ENCODE measurements around the gene FRMD6.

FRMD6 gene

GRCh38 chr14:51668870-51669269, 17.2 kb downstream of the FRMD6 start:
- no peak for DNase-seq

DNA sequence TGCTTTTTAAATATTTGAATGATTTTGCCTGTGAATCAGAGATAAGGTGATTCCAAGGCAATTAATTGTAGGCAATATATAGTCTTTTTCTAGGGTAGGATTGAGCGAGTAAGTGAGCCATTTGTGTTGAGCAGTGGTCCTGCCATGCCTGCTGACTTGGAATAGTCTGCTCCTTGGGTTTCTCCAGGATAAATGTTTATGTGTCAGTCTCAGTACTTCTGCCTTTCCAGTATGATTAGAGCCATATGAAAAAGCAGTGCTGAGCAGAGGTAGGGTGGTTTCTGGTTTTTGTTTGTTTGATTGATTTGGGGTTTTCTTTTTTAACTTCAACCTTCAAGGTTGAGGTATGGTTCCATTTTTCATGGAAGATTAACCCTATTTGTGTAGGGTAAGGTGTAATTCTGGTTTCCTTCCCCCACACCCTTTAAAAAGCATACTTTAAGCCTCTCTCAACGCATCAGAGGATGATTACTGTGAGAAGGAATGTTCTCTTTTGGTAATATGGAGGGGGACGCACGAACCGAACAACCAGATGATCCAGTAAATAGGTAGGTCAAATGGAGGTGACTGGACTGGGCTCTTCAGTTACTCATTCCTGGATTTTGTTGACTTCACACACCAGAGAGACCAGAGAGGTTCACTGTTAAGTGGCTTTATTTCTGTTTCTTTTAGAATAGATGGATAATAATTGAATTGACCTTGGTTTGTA, 22.7 kb downstream of the FRMD6 start:
- no peak for DNase-seq

DNA sequence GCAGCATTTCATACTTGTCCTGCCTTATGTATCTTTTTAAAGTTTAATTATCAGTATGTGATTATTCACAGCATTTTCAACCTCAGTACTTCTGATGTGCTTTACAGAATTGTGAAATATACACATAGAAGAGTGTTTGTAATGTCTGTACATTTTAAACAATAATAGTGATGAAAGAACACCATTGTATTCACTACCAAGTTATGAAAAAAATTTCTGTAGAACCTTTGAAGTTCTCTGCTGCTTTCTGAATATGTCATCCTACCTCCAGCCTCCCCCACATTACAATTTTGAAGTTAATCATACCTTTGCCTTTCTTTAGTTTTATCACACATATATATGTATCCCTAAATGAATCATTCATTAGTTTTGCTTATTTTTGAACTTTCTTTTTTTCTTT, 24.8 kb downstream of the FRMD6 start:
- DNase-seq = no peak

GRCh38 chr14:51677266-51677665, 25.6 kb downstream of the FRMD6 start:
- no peak for DNase-seq

DNA sequence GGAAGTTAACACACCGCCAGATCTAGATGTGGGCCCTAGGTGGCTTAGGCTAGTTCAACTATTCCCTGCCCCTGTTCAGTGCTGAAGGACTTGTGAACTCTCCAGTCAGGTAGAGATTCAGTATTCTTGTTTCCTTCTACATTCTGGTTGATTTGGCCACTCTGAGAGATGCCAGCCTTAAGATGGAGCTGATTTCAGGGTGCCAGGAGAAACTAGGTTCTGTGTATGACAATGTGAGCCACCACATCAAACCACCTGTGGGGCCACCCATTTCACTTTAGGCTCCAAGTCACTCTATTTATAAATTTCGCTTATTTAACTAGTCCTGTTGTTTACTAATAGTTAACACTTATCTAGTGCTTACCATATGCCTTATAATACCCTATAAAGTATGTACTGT, 26.0 kb downstream of the FRMD6 start:
- DNase-seq = no peak

GRCh38 chr14:51680031-51680430, 28.3 kb downstream of the FRMD6 start:
- DNase-seq = no peak

GRCh38 chr14:51681411-51681810, 29.7 kb downstream of the FRMD6 start:
- DNase-seq = no peak

- no peak for DNase-seq
Measured at GRCh38 chr14:51682411-51682810, 30.7 kb downstream of the FRMD6 start.

GRCh38 chr14:51684760-51685159, 33.0 kb downstream of the FRMD6 start:
- no peak for DNase-seq

- no peak for DNase-seq
Measured at GRCh38 chr14:51691176-51691575, 39.5 kb downstream of the FRMD6 start.

DNA sequence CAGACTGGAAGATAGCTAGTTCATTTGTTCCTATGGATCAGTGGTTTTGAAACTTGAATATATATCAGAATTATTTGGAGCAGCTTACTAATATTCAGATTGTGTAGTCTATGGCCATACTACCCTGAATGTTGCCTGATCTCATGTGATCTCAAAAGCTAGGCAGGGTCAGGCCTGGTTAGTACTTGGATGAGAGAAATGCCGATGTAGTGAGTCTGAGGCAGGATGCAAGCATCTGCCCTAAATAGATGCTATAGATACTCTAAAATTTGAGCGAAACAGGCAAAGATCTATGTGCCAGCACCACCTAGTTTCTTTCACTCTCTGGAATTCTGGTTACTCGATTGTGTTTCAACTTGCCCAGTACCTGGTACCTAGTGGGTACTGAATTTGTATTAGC, 40.9 kb downstream of the FRMD6 start:
- DNase-seq = no peak

DNA sequence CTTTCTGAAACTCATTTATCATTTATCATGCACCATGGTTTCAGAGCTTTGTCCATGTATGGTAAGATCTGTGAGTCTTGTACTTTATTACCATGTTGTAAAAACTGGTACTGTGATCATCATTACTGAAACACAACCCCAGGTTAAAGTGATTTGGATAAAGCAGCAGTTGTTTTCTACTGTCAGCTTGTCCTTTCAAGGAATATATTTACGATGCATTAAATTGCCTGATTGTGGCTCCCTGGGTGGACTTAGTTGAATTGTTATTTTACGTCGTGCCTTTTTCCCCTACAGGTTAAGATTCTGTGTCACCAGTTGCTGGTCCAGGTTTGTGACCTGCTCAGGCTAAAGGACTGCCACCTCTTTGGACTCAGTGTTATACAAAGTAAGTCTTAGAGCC, 46.1 kb downstream of the FRMD6 start:
- no peak for DNase-seq

- DNase-seq = no peak
Measured at GRCh38 chr14:51701951-51702350, 50.2 kb downstream of the FRMD6 start.

- no peak for DNase-seq
Measured at GRCh38 chr14:51703787-51704186, 52.1 kb downstream of the FRMD6 start.

- no peak for DNase-seq
Measured at GRCh38 chr14:51704545-51704944, 52.8 kb downstream of the FRMD6 start.

- DNase-seq = no peak
Measured at GRCh38 chr14:51707327-51707726, 55.6 kb downstream of the FRMD6 start.

DNA sequence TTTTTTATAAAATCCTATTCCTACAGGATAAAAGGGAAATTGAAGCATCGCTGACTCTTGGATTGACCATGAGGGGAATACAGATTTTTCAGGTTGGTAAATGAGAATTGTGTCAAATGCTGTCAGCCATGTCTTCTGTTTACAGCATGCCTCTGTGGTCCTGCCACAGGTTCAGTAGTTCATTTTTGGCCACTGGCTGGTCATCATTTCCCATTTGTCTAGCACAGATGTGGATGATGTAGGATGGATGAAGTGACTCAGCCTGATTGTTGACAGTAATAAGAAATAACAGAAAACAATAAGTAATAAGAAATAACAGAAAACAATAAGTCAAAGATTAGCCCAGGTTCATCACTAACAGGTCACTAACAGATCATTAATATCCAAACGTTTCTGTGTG, 59.8 kb downstream of the FRMD6 start:
- DNase-seq = no peak

DNA sequence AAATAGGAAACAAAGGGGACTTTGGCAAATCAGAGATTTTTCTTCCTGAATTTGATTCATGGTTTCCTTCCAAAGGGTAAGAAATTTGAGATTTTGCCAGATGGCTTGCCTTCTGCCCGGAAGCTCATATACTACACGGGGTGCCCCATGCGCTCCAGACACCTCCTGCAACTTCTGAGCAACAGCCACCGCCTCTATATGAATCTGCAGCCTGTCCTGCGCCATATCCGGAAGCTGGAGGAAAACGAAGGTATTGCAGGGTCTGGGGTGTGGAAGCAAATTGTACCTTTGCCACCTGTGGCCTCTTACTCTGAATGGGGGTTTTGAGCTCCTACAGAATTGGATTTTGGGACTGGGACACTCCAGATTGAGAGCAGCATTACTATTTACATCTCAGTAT, 63.5 kb downstream of the FRMD6 start:
- no peak for DNase-seq

DNA sequence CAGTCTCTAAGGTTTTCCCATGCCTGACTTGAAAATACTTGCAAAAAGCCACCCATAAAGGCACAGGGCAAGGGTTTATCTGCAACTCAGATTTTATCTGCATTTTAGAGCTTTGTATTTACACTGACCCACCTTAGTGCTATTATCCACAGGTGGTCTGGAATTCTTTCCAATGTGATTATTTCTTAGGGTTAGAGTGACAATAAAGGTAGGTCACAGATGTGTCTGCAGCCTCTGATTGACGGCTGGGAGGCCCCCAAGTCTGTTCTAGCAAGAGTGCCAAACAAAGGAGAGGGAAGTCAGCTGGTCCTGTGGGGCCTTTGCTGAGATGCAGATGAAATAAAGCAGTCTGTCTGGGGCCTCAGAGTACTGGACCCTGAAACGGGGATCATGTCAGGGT, 64.0 kb downstream of the FRMD6 start:
- no peak for DNase-seq

GRCh38 chr14:51716610-51717009, 64.9 kb downstream of the FRMD6 start:
- DNase-seq = no peak

DNA sequence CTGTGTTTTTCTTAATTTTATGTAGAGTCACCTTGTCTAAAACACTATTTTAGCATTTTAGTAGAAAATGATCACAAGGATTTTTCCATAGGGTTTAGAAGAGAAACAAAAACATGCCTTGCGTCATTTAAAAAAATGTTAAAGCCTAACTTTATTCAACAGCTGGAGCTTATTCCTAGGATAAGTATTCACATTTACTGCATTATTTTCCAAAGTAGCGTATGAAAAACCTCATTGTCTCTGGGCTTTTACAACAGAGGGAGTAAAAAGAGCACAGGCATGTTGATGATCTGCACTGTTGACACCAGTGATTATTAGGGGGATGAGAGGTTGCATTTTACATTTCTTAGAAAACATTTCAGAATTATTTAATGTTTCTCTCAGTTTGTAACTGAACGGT, 66.1 kb downstream of the FRMD6 start:
- no peak for DNase-seq

- no peak for DNase-seq
Measured at GRCh38 chr14:51719955-51720354, 68.2 kb downstream of the FRMD6 start.

GRCh38 chr14:51723990-51724389, 72.3 kb downstream of the FRMD6 start:
- DNase-seq = no peak

GRCh38 chr14:51724650-51725049, 72.9 kb downstream of the FRMD6 start:
- DNase-seq = no peak

DNA sequence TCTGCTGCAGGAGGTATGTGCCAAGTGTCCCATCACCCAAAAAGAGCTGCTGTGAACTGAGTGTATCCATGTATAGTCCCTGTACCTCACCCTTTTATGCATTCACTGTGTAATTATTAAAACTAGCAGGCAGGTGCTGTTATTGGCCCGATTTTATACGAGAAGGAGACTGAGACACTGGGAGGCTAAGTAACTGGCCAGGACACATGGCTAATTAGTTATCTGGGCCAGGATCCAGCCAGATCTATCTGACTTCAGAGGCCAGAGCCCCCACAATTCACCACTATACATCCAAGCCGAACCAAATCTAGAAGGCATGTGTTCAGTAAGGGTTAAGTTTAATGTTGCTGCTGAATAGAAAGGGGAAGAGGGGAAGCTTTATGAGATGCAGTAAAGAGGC, 73.4 kb downstream of the FRMD6 start:
- no peak for DNase-seq

All from suppressor macrophage treated with lipopolysaccharide for 1 hour (primary cell).